Activated CD4-positive, alpha-beta T cell treated with anti-CD3 and anti-CD28 coated beads, Interleukin-2, amount 10 ng/mL, durations not matched to agents 7 days and 5 days (primary cell): ENCODE data around the gene SH3RF3. TPM values are rescaled to one million over a fixed set of nuclear protein-coding genes. Genes with fewer than 3 reads are reported as not detected.

Source experiments
- CTCF ChIA-PET: fragments of 350-600 bp; sonication (Branson Sonifier 250); formaldehyde crosslinking; loops from one replicate; lab custom pipeline; 2021; ENCODE audit warnings: antibody characterized with exemption; lab: Charles Lee
- POLR2A ChIA-PET: fragments of 350-600 bp; sonication (Branson Sonifier 250); formaldehyde crosslinking; loops from one replicate; lab custom pipeline; 2021; ENCODE audit warnings: antibody characterized with exemption; lab: Charles Lee
- DNase-seq: peaks from one replicate; pipeline ENCODE4 v3.0.0-alpha.2; 2020
- H3K27ac Mint-ChIP-seq: one replicate; pipeline ENCODE4 v1.8.0; 2021; ENCODE audit warnings: mild to moderate bottlenecking, moderate library complexity, mixed read lengths
- H3K27me3 Mint-ChIP-seq: one replicate; pipeline ENCODE4 v1.8.0; 2021; ENCODE audit warnings: mixed read lengths
- H3K36me3 Mint-ChIP-seq: one replicate; pipeline ENCODE4 v1.8.0; 2021; ENCODE audit warnings: low read depth, mixed read lengths
- H3K4me1 Mint-ChIP-seq: one replicate; pipeline ENCODE4 v1.8.0; 2021; ENCODE audit warnings: mixed read lengths
- H3K4me3 Mint-ChIP-seq: one replicate; pipeline ENCODE4 v1.8.0; 2021; ENCODE audit warnings: mild to moderate bottlenecking, moderate library complexity, mixed read lengths
- H3K9me3 Mint-ChIP-seq: one replicate; pipeline ENCODE4 v1.8.0; 2021; ENCODE audit warnings: mixed read lengths
- total RNA-seq, 2 experiments: library from RNA; stranded (reverse); gene quantifications; one replicate each; pipeline ENCODE4 v1.2.3, GENCODE V29; 2021

The SH3RF3 gene
- total RNA-seq, 2 experiments from 2014 or later, result 0.08 to 0.17 TPM

GRCh38 chr2:109423556-109424359 lies 294.8 kb downstream of the SH3RF3 start:
- H3K27me3 Mint-ChIP-seq, result no peaks in the 10 kb centered on the region
- ChIA-PET POLR2A (no interaction called here), CTCF (no interaction called here)
- H3K9me3 Mint-ChIP-seq, result no peaks in the 10 kb centered on the region
- no peaks in the 10 kb centered on the region for H3K4me1 Mint-ChIP-seq
- no peak overlapping the region for H3K4me3 Mint-ChIP-seq
- no peak for DNase-seq
- no peaks in the 10 kb centered on the region for H3K36me3 Mint-ChIP-seq
- no peak overlapping the region for H3K27ac Mint-ChIP-seq

GRCh38 chr2:109425411-109425810 lies 296.4 kb downstream of the SH3RF3 start:
- Mint-ChIP-seq H3K4me1 (no peaks in the 10 kb centered on the region), H3K27ac (no peak overlapping the region), H3K9me3 (no peaks in the 10 kb centered on the region), H3K27me3 (no peaks in the 10 kb centered on the region), H3K4me3 (no peak overlapping the region), H3K36me3 (no peaks in the 10 kb centered on the region)
- DNase-seq, result no peak
- ChIA-PET CTCF (no interaction called here), POLR2A (no interaction called here)

DNA sequence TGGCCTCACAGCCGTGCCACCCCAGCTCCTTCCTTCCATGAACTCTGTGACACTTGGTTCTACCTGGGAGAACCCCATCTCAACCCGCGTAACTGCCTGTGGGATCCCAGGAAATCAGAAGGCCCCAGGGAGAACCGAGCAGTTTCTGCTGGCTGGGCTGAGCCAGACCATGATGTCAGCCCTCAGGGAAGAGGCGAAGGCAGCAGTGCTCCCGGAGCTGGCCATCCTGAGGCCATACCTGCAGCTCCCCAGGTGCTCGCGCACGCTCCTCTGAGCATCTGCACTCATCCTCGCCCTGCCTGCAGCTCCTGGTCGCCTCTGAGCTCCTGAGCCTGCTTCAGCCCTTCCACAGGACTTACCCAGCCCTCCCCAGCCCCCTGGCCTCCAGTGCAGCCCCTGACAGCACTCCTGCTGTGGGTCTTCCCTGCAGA lies 298.7 kb downstream of the SH3RF3 start:
- H3K27ac Mint-ChIP-seq, result no peak overlapping the region
- H3K4me1 Mint-ChIP-seq, result peaks cover 3% of the 10 kb centered on the region
- ChIA-PET CTCF (no interaction called here), POLR2A (no interaction called here)
- H3K36me3 Mint-ChIP-seq, result no peaks in the 10 kb centered on the region
- no peak for DNase-seq
- H3K4me3 Mint-ChIP-seq, result no peak overlapping the region
- no peaks in the 10 kb centered on the region for H3K27me3 Mint-ChIP-seq
- H3K9me3 Mint-ChIP-seq, result no peaks in the 10 kb centered on the region

- no peak overlapping the region for H3K4me3 Mint-ChIP-seq
- no peak overlapping the region for H3K27ac Mint-ChIP-seq
- ChIA-PET CTCF (no interaction called here), POLR2A (no interaction called here)
- DNase-seq, result no peak
- peaks cover 3% of the 10 kb centered on the region for H3K4me1 Mint-ChIP-seq
- H3K9me3 Mint-ChIP-seq, result no peaks in the 10 kb centered on the region
- no peaks in the 10 kb centered on the region for H3K27me3 Mint-ChIP-seq
- no peaks in the 10 kb centered on the region for H3K36me3 Mint-ChIP-seq
Observed at GRCh38 chr2:109428281-109428680, 299.3 kb downstream of the SH3RF3 start.

- H3K36me3 Mint-ChIP-seq, result no peaks in the 10 kb centered on the region
- no peak overlapping the region for H3K4me3 Mint-ChIP-seq
- H3K27me3 Mint-ChIP-seq, result no peaks in the 10 kb centered on the region
- DNase-seq, result no peak
- peaks cover 3% of the 10 kb centered on the region for H3K4me1 Mint-ChIP-seq
- no peak overlapping the region for H3K27ac Mint-ChIP-seq
- H3K9me3 Mint-ChIP-seq, result no peaks in the 10 kb centered on the region
- ChIA-PET CTCF (no interaction called here), POLR2A (no interaction called here)
Observed at GRCh38 chr2:109428841-109429566, 300.0 kb downstream of the SH3RF3 start.

GRCh38 chr2:109429567-109430328 lies 300.7 kb downstream of the SH3RF3 start:
- POLR2A ChIA-PET, result no interaction called here
- CTCF ChIA-PET, result no interaction called here
- no peak overlapping the region for H3K4me3 Mint-ChIP-seq

GRCh38 chr2:109430329-109430636 lies 301.3 kb downstream of the SH3RF3 start:
- POLR2A ChIA-PET, result no interaction called here
- CTCF ChIA-PET, result interaction anchor here (0.6 to 1.1 kb wide), 2 partner anchors 101 to 297 kb away, joined by 3 read pairs; no protein-coding TSS in a partner anchor

More at GRCh38 chr2:109429567-109430328, 300.7 kb downstream of the SH3RF3 start:
- no peak overlapping the region for H3K27ac Mint-ChIP-seq
- H3K4me1 Mint-ChIP-seq, result peaks cover 3% of the 10 kb centered on the region
- H3K36me3 Mint-ChIP-seq, result no peaks in the 10 kb centered on the region
- no peaks in the 10 kb centered on the region for H3K9me3 Mint-ChIP-seq
- no peak for DNase-seq
- no peaks in the 10 kb centered on the region for H3K27me3 Mint-ChIP-seq

GRCh38 chr2:109432421-109432820 lies 303.4 kb downstream of the SH3RF3 start:
- POLR2A ChIA-PET, result no interaction called here
- H3K27ac Mint-ChIP-seq, result no peak overlapping the region
- peaks cover 3% of the 10 kb centered on the region for H3K4me1 Mint-ChIP-seq
- H3K9me3 Mint-ChIP-seq, result no peaks in the 10 kb centered on the region
- no peaks in the 10 kb centered on the region for H3K27me3 Mint-ChIP-seq
- no peaks in the 10 kb centered on the region for H3K36me3 Mint-ChIP-seq
- CTCF ChIA-PET, result no interaction called here
- DNase-seq, result no peak
- H3K4me3 Mint-ChIP-seq, result no peak overlapping the region

More at GRCh38 chr2:109430329-109430636, 301.3 kb downstream of the SH3RF3 start:
- H3K27ac Mint-ChIP-seq, result no peak overlapping the region
- H3K4me1 Mint-ChIP-seq, result peaks cover 3% of the 10 kb centered on the region
- H3K36me3 Mint-ChIP-seq, result no peaks in the 10 kb centered on the region
- H3K9me3 Mint-ChIP-seq, result no peaks in the 10 kb centered on the region
- H3K4me3 Mint-ChIP-seq, result no peak overlapping the region
- H3K27me3 Mint-ChIP-seq, result no peaks in the 10 kb centered on the region
- DNase-seq, result no peak

DNA sequence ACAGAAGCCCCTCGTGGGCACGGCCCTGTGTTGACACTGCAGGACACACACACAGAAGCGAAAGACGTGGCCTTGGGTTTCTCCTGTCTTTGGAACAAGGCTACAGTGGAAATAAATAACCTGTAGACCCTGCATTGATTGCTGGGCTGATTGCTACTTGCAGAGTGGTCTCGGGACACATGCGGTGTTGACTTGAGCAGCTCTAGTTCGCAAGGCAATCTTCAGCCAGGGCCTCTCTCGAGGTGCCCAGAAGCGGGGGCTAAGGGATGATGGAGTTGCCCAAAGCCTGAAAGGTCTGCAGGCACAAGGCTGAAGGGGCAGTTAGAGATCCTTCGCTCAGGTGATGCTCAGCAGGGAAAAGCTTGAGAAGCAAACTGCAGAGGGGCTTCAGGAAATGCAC lies 304.5 kb downstream of the SH3RF3 start:
- Mint-ChIP-seq H3K4me1 (peaks cover 3% of the 10 kb centered on the region), H3K27ac (no peak overlapping the region), H3K4me3 (no peak overlapping the region), H3K27me3 (no peaks in the 10 kb centered on the region), H3K36me3 (no peaks in the 10 kb centered on the region), H3K9me3 (no peaks in the 10 kb centered on the region)
- no peak for DNase-seq
- ChIA-PET POLR2A (no interaction called here), CTCF (interaction anchor here (0.6 kb wide), 1 partner anchor 95 kb away, joined by 6 read pairs; no protein-coding TSS in a partner anchor)

GRCh38 chr2:109433926-109434325 lies 304.9 kb downstream of the SH3RF3 start:
- H3K36me3 Mint-ChIP-seq, result no peaks in the 10 kb centered on the region
- CTCF ChIA-PET, result no interaction called here
- H3K9me3 Mint-ChIP-seq, result no peaks in the 10 kb centered on the region
- H3K4me1 Mint-ChIP-seq, result peaks cover 3% of the 10 kb centered on the region
- no peak overlapping the region for H3K27ac Mint-ChIP-seq
- no peaks in the 10 kb centered on the region for H3K27me3 Mint-ChIP-seq
- DNase-seq, result no peak
- H3K4me3 Mint-ChIP-seq, result no peak overlapping the region
- POLR2A ChIA-PET, result no interaction called here

GRCh38 chr2:109434351-109434750 lies 305.3 kb downstream of the SH3RF3 start:
- H3K36me3 Mint-ChIP-seq, result no peaks in the 10 kb centered on the region
- POLR2A ChIA-PET, result no interaction called here
- H3K27me3 Mint-ChIP-seq, result no peaks in the 10 kb centered on the region
- H3K4me3 Mint-ChIP-seq, result no peak overlapping the region
- CTCF ChIA-PET, result no interaction called here
- DNase-seq, result no peak
- H3K4me1 Mint-ChIP-seq, result peaks cover 3% of the 10 kb centered on the region
- no peak overlapping the region for H3K27ac Mint-ChIP-seq
- peaks cover 2% of the 10 kb centered on the region for H3K9me3 Mint-ChIP-seq

- Mint-ChIP-seq H3K27ac (no peak overlapping the region), H3K27me3 (no peaks in the 10 kb centered on the region), H3K36me3 (no peaks in the 10 kb centered on the region), H3K4me1 (peaks cover 3% of the 10 kb centered on the region), H3K4me3 (no peak overlapping the region), H3K9me3 (peaks cover 6% of the 10 kb centered on the region)
- no peak for DNase-seq
- POLR2A ChIA-PET, result no interaction called here
- CTCF ChIA-PET, result no interaction called here
Observed at GRCh38 chr2:109435066-109435690, 306.2 kb downstream of the SH3RF3 start.
